Progenitor cell of endocrine pancreas (in vitro differentiated cells): ENCODE results near the gene E4F1. TPM values are rescaled to one million over a fixed set of nuclear protein-coding genes. Genes with fewer than 3 reads are reported as not detected.

Experiments
- DNase-seq: peaks from one replicate; pipeline ENCODE4 v3.0.0; 2021; ENCODE audit warnings: low spot score; ENCODE audit not compliant: unreplicated experiment
- H3K27ac Mint-ChIP-seq: 2 replicates; pipeline ENCODE4 v1.8.0; 2021; ENCODE audit warnings: mild to moderate bottlenecking, moderate library complexity, mixed read lengths
- H3K27me3 Mint-ChIP-seq: 2 replicates; pipeline ENCODE4 v1.8.0; 2021; ENCODE audit warnings: mixed read lengths
- H3K36me3 Mint-ChIP-seq: 2 replicates; pipeline ENCODE4 v1.8.0; 2022; ENCODE audit warnings: mixed read lengths; ENCODE audit not compliant: insufficient read depth
- H3K4me1 Mint-ChIP-seq: 2 replicates; pipeline ENCODE4 v1.8.0; 2021; ENCODE audit warnings: low read depth, mixed read lengths
- H3K4me3 Mint-ChIP-seq: 2 replicates; pipeline ENCODE4 v1.8.0; 2021; ENCODE audit warnings: low read depth, mild to moderate bottlenecking, moderate library complexity, mixed read lengths
- H3K9me3 Mint-ChIP-seq: 2 replicates; pipeline ENCODE4 v1.8.0; 2021; ENCODE audit warnings: low read depth, mixed read lengths
- CTCF ChIP-seq: fragments of 200-600 bp; sonication (generic); IDR thresholded peaks from one replicate; pipeline ENCODE4 v1.5.0; 2021; ENCODE audit warnings: antibody characterized with exemption, mild to moderate bottlenecking; ENCODE audit not compliant: unreplicated experiment
- total RNA-seq: library from RNA; stranded (reverse); gene quantifications from 2 replicates; pipeline ENCODE4 v1.2.1, GENCODE V29; 2021

E4F1 gene
- total RNA-seq, 1 donor from 2014 or later: 33.7 TPM

- Mint-ChIP-seq H3K4me3 (no peak overlapping the region), H3K27me3 (no peaks in the 10 kb centered on the region), H3K9me3 (no peaks in the 10 kb centered on the region), H3K4me1 (no peaks in the 10 kb centered on the region), H3K36me3 (peaks cover 11% of the 10 kb centered on the region), H3K27ac (no peak overlapping the region)
- no peak for DNase-seq
- no peak for TF ChIP-seq CTCF
These were observed 47.3 kb upstream of the E4F1 start for GRCh38 chr16:2176047-2176446.

- no peak for DNase-seq
- Mint-ChIP-seq H3K4me3 (no peak overlapping the region), H3K9me3 (no peaks in the 10 kb centered on the region)
These were observed 46.3 kb upstream of the E4F1 start for GRCh38 chr16:2177101-2177500.

GRCh38 chr16:2177561-2177960, 45.8 kb upstream of the E4F1 start:
- no peaks in the 10 kb centered on the region for H3K9me3 Mint-ChIP-seq
- no peak for TF ChIP-seq CTCF
- DNase-seq: no peak
- H3K36me3 Mint-ChIP-seq: peaks cover 13% of the 10 kb centered on the region
- no peaks in the 10 kb centered on the region for H3K27me3 Mint-ChIP-seq
- H3K27ac Mint-ChIP-seq: no peak overlapping the region
- no peaks in the 10 kb centered on the region for H3K4me1 Mint-ChIP-seq
- H3K4me3 Mint-ChIP-seq: no peak overlapping the region

More at GRCh38 chr16:2177101-2177500, 46.3 kb upstream of the E4F1 start:
- no peak for TF ChIP-seq CTCF
- H3K36me3 Mint-ChIP-seq: peaks cover 11% of the 10 kb centered on the region
- no peaks in the 10 kb centered on the region for H3K27me3 Mint-ChIP-seq
- no peaks in the 10 kb centered on the region for H3K4me1 Mint-ChIP-seq
- H3K27ac Mint-ChIP-seq: no peak overlapping the region

- no peaks in the 10 kb centered on the region for H3K27me3 Mint-ChIP-seq
- no peaks in the 10 kb centered on the region for H3K4me1 Mint-ChIP-seq
- peaks cover 13% of the 10 kb centered on the region for H3K36me3 Mint-ChIP-seq
- no peak for TF ChIP-seq CTCF
- H3K4me3 Mint-ChIP-seq: no peak overlapping the region
- H3K9me3 Mint-ChIP-seq: no peaks in the 10 kb centered on the region
- H3K27ac Mint-ChIP-seq: no peak overlapping the region
- no peak for DNase-seq
These were observed 44.9 kb upstream of the E4F1 start for GRCh38 chr16:2178321-2179106.

GRCh38 chr16:2179107-2179501, 44.3 kb upstream of the E4F1 start:
- Mint-ChIP-seq H3K4me3 (no peak overlapping the region), H3K4me1 (no peaks in the 10 kb centered on the region), H3K9me3 (no peaks in the 10 kb centered on the region), H3K36me3 (peaks cover 10% of the 10 kb centered on the region), H3K27ac (no peak overlapping the region), H3K27me3 (no peaks in the 10 kb centered on the region)
- DNase-seq: no peak
- no peak for TF ChIP-seq CTCF
